Spleen (tissue), 11 donors: ENCODE results near the gene HSBP1L1. TPM values are rescaled to one million over a fixed set of nuclear protein-coding genes. Genes with fewer than 3 reads are reported as not detected.
"Not testable (repeated sequence)": the region's sequence is repeated elsewhere in the genome, so short reads cannot be mapped to it uniquely, and the experiment has no call there.

Experiments used
- DNase-seq: peaks from one replicate; pipeline ENCODE4 v3.0.0-alpha.2; 2020
- H3K27ac ChIP-seq, 8 donors: fragments of 200-600 bp; sonication (generic) in 7 of 8; 1 replicate in 4 of 8; 2 replicates in 4 of 8; pipeline versions ENCODE4 v1.5.0 to v1.8.0; 2016 to 2021; ENCODE audit warnings: inconsistent platforms in 4 of 8, mild to moderate bottlenecking in 4 of 8, moderate library complexity in 1 of 8
- H3K27me3 ChIP-seq, 7 donors: fragments of 200-600 bp; sonication (generic) in 6 of 7; replicated peaks in 1 of 7; 1 replicate in 4 of 7; 2 replicates in 3 of 7; pipeline versions ENCODE4 v1.5.0 to v1.8.0; 2016 to 2021; ENCODE audit warnings: inconsistent platforms in 3 of 7, mild to moderate bottlenecking in 1 of 7
- H3K36me3 ChIP-seq, 6 donors: fragments of 200-600 bp; sonication (generic) in 5 of 6; 1 replicate in 4 of 6; 2 replicates in 2 of 6; pipeline versions ENCODE4 v1.5.0 to v1.8.0; 2016 to 2021; ENCODE audit warnings: inconsistent platforms in 2 of 6
- H3K4me1 ChIP-seq, 6 donors: fragments of 200-600 bp; sonication (generic) in 5 of 6; 1 replicate in 3 of 6; 2 replicates in 3 of 6; pipeline versions ENCODE4 v1.5.0 to v1.8.0; 2016 to 2021; ENCODE audit warnings: inconsistent platforms in 3 of 6
- H3K4me3 ChIP-seq, 8 donors: fragments of 200-600 bp; sonication (generic) in 7 of 8; 1 replicate in 4 of 8; 2 replicates in 4 of 8; pipeline versions ENCODE4 v1.5.0 to v1.8.0; 2016 to 2021; ENCODE audit warnings: inconsistent platforms in 4 of 8, mild to moderate bottlenecking in 4 of 8, moderate library complexity in 2 of 8
- H3K9me3 ChIP-seq, 8 donors: fragments of 200-600 bp; sonication (generic) in 7 of 8; 1 replicate in 4 of 8; 2 replicates in 4 of 8; pipeline versions ENCODE4 v1.5.0 to v1.8.0; 2016 to 2021; ENCODE audit warnings: inconsistent platforms in 4 of 8
- POLR2A ChIP-seq, 3 donors: fragments of 450-650 bp; IDR thresholded peaks; one replicate each; pipeline ENCODE4 v1.5.1; 2017; ENCODE audit warnings: antibody characterized with exemption in 3 of 3, mild to moderate bottlenecking in 1 of 3
- POLR2AphosphoS5 ChIP-seq, 3 donors: sonication (generic); formaldehyde crosslinking; IDR thresholded peaks; one replicate each; pipeline ENCODE4 v1.5.1; 2017; ENCODE audit warnings: antibody characterized with exemption in 3 of 3
- WGBS, 5 donors: extraction: QIAGEN DNeasy Blood & Tissue Kit in 3 of 5; methylation state at CpG; one replicate each; pipeline versions ENCODE4 v1.1.5 to v1.1.7; 2013 to 2018; 5-methylcytosine and 5-hydroxymethylcytosine counted together
- intact Hi-C: fragments of 100-400 bp; cut with DNase I; formaldehyde crosslinking; loops from one replicate; pipeline ENCODE4 v1.15.0; 2023; ENCODE audit warnings: low total_unique reads
- polyA plus RNA-seq, 3 donors: library from polyadenylated mRNA; stranded (reverse); fragments of 200-250 nt; gene quantifications; one replicate each; pipeline ENCODE4 v1.2.1, GENCODE V29; 2013
- total RNA-seq, 7 donors: library from RNA; depleted of rRNA in 3 of 7; stranded (reverse); fragments of >200 nt in 3 of 7; fragmentation: NEBNext Ultra II Directional in 4 of 7; extraction: Animal tissue kit (Norgen Biotek cat#: 25700) in 4 of 7; gene quantifications; one replicate each; pipeline versions ENCODE4 v1.1.0 to v1.2.1, GENCODE V29; 2016 to 2021
- TF ChIP-seq, protein P1 (sequence below), 11 experiments: fragments of 200-600 bp in 7 of 11; fragments of 450-650 bp in 4 of 11; sonication (generic) in 4 of 11; IDR thresholded peaks in 8 of 11; conservative IDR thresholded peaks in 3 of 11; 1 replicate in 7 of 11; 2 replicates in 4 of 11; pipeline versions ENCODE4 v1.4.0 to v1.8.0; 2016 to 2021; ENCODE audit warnings: antibody characterized with exemption in 11 of 11, inconsistent platforms in 4 of 11, mild to moderate bottlenecking in 1 of 11
- donor health status: healthy with polysubstance abuse.
- donor health status: DM: no; HTN: no; CAD: no; lungs with moderate emphysema.
- donor health status: DM: no; HTN: no; CAD: no.
- donor health status: Bipolar disorder and iron deficiency.
- donor health status: healthy.
- donor health status: DM: no; HTN: no; CAD: no.
- donor health status: DM: yes; HTN: yes; CAD: no.

HSBP1L1 gene
- total and polyA plus RNA-seq, 10 donors: 10.0 to 36.4 (median 18.8) TPM

DNA sequence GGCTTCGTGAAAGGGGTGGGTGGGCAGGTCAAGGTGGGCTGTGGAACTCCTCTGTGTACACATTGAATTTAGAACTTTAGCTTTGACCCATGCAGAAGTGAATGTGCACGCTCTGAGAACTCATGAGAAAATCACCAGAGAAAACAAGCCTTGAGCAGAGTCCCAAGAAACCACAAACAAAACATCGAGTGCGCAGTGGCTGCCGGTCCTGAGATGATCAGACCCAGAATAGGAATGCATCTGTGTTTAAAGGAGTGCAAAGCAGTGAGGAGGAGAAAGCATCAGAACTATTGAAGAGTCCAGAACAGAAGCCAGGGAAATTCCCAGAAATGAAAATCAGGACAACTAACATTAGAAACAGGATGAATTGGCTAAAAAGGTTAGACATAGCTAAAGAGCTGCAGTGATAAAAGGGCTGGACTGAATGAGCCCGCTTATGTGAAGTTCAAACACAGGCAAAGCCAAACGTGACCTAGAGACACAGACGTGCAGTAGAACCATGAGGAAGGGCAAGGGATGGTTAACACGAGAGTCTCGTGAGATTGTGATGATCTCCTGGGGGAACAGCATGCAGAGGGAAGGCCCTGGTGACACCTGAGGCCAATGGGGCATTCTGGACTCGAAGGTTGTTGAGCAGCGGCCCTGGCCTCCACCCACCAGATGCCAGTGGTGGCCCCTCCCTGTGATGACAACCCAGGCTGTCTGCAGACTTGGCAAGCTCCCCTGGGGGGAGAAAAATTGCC lies 40.3 kb downstream of the HSBP1L1 start:
- intact Hi-C loops: no loop called here
- no peaks in the 10 kb centered on the region for H3K36me3 ChIP-seq
- H3K27ac ChIP-seq: no peak overlapping the region
- no peak for DNase-seq
- H3K4me1 ChIP-seq: no peaks in the 10 kb centered on the region
- WGBS, 5 donors: 77 to 85% (median 83%) methylated on average over 12 of the region's 12 CpGs
- H3K27me3 ChIP-seq: no peaks in the 10 kb centered on the region
- TF ChIP-seq, protein P1, sequence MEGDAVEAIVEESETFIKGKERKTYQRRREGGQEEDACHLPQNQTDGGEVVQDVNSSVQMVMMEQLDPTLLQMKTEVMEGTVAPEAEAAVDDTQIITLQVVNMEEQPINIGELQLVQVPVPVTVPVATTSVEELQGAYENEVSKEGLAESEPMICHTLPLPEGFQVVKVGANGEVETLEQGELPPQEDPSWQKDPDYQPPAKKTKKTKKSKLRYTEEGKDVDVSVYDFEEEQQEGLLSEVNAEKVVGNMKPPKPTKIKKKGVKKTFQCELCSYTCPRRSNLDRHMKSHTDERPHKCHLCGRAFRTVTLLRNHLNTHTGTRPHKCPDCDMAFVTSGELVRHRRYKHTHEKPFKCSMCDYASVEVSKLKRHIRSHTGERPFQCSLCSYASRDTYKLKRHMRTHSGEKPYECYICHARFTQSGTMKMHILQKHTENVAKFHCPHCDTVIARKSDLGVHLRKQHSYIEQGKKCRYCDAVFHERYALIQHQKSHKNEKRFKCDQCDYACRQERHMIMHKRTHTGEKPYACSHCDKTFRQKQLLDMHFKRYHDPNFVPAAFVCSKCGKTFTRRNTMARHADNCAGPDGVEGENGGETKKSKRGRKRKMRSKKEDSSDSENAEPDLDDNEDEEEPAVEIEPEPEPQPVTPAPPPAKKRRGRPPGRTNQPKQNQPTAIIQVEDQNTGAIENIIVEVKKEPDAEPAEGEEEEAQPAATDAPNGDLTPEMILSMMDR (IDR thresholded peaks at IDR 0.05 in 8 of 11, conservative IDR thresholded peaks at IDR 0.05 in 3 of 11): no peak
- TF ChIP-seq POLR2A (IDR thresholded peaks at IDR 0.05) (no peak), POLR2AphosphoS5 (IDR thresholded peaks at IDR 0.05) (no peak)
- peaks cover 7 to 66% (median 47%) of the 10 kb centered on the region in 8 donors for H3K9me3 ChIP-seq
- no peak overlapping the region for H3K4me3 ChIP-seq

DNA sequence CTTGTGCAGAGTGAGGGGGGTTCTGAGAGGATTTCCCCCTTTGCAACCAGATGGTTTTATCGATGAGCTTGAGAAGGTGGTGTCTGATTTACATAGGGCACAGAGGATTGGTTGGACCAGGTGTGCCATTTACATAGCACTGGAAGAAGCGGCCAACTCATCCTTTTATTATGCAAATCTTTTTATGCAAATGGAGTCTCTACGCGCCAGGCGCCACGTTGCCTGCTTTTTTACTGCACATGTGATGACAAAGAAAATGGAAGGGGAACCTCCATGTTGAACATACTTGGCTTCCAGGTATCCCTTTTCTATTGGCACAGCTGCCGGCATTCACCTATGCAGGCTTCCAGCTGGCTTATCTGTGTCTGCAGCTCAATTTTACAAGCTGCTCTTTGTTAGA lies 42.3 kb downstream of the HSBP1L1 start:
- Histone ChIP-seq H3K36me3 (no peaks in the 10 kb centered on the region), H3K9me3 (peaks cover 0 to 66% (median 47%) of the 10 kb centered on the region in 8 donors), H3K27ac (no peak overlapping the region), H3K27me3 (no peaks in the 10 kb centered on the region), H3K4me1 (no peaks in the 10 kb centered on the region), H3K4me3 (no peak overlapping the region)
- WGBS, 5 donors: 67 to 82% (median 70%) methylated on average over 7 of the region's 7 CpGs
- intact Hi-C loops: no loop called here
- DNase-seq: no peak
- TF ChIP-seq, protein P1 (IDR thresholded peaks at IDR 0.05 in 8 of 11, conservative IDR thresholded peaks at IDR 0.05 in 3 of 11): no peak
- TF ChIP-seq POLR2A (IDR thresholded peaks at IDR 0.05) (no peak), POLR2AphosphoS5 (IDR thresholded peaks at IDR 0.05) (no peak)

DNA sequence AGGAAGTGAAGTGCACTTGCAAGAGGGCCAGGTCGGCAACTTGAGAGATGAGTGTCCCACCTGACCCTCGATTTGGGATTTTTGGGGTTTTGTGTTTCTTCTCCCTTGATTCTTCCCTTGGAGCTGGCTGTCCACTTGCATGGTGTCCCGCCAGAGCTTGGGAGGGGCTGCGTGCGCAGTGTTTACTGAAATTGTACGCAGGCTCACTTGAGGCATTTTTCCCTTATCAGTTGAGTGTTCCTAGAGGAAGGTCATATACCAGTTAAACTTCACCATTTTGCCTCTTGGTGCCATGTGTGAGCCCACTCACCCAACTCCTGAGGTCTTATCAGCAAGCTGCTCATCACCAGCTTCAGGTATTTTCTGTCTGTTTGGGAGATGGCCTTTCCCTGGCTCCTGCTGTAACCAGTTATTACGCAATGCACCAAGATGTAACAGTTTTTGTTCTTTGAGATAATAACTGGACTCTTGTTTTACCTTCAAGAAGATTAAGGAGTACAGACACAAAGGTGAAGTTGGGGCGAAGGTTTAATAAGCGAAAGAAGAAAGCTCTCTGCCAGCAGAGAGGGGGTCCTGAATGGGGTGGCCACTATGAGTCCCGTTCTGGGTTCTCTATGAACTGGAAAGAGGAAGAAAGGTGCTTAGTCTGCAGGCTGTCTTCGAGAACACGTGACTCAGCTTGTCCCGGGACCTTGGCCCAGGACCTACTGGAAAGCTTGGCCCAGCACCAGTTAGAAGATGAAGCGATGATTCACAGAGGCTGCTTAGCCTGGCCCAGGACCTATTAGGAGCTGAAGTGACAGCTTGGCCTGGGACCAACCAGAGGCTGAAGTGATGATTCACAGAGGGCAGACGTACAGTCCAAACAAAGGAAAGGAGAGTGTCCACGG lies 45.5 kb downstream of the HSBP1L1 start:
- Histone ChIP-seq H3K36me3 (no peaks in the 10 kb centered on the region), H3K9me3 (peaks cover 0 to 90% (median 68%) of the 10 kb centered on the region in 8 donors), H3K4me1 (no peaks in the 10 kb centered on the region), H3K4me3 (no peak overlapping the region), H3K27ac (no peak overlapping the region), H3K27me3 (no peaks in the 10 kb centered on the region)
- TF ChIP-seq, protein P1 (IDR thresholded peaks at IDR 0.05 in 8 of 11, conservative IDR thresholded peaks at IDR 0.05 in 3 of 11): no peak
- TF ChIP-seq POLR2AphosphoS5 (IDR thresholded peaks at IDR 0.05) (no peak), POLR2A (IDR thresholded peaks at IDR 0.05) (no peak)
- 83 to 95% (median 90%) methylated on average over 16 of the region's 16 CpGs for WGBS, 5 donors
- DNase-seq: no peak
- intact Hi-C loops: no loop called here

DNA sequence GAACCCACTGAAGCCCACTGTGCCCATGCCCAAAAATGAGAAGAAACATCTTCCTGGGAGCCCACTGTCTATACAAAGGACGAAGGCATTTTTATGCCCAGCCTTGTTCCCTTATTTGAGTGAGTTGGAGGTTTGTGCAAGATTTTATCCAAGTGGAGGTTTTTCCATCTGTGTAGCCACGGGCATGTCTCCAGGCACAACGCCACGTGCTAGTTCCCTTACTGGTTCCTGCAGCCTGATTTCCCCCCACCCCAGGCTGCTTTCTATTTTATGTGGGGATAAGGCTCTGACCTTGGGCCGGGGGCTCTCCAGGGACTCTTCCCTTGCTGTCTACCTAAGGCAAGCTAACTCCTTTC lies 46.1 kb downstream of the HSBP1L1 start:
- H3K36me3 ChIP-seq: no peaks in the 10 kb centered on the region
- peaks cover 0 to 95% (median 71%) of the 10 kb centered on the region in 8 donors for H3K9me3 ChIP-seq
- intact Hi-C loops: no loop called here
- WGBS, 5 donors: 80 to 91% (median 87%) methylated on average over 5 of the region's 5 CpGs
- no peaks in the 10 kb centered on the region for H3K27me3 ChIP-seq
- H3K4me1 ChIP-seq: no peaks in the 10 kb centered on the region
- DNase-seq: no peak
- TF ChIP-seq, protein P1 (IDR thresholded peaks at IDR 0.05 in 8 of 11, conservative IDR thresholded peaks at IDR 0.05 in 3 of 11): no peak
- no peak for TF ChIP-seq POLR2AphosphoS5 (IDR thresholded peaks at IDR 0.05)
- no peak for TF ChIP-seq POLR2A (IDR thresholded peaks at IDR 0.05)
- no peak overlapping the region for H3K27ac ChIP-seq
- H3K4me3 ChIP-seq: no peak overlapping the region

DNA sequence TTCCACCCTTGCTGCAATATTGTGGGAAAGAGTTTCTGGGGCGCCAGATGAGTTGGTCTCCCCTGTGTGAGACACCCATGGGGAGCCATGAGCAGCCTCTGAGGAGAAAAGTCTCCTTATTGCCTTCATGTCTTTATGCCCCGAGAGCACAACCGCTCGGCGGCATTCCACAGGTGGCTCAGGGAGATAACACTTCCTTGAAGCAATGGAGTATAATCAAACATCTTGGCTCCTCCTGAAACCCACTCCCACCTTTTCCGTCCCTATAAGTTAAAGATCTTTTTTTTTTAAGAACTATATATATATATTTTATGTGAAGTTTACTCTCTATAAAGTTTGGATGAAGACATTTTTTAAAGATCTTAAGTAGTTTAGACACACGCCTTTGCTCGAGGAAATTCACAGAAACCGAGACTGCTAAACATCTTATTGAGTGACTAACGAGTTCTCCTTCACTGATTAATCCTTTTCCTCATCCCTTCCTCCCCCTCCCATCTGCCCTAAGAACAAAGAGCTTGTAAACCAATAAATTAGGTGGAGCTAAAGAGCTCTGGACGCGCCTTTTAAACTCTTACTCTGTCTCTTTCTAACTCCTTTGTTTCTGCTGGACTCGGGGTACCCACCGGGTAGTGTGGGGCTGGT lies 47.2 kb downstream of the HSBP1L1 start:
- intact Hi-C loops, DNase-seq, H3K27me3 ChIP-seq, H3K27ac ChIP-seq, H3K4me3 ChIP-seq, H3K36me3 ChIP-seq, H3K4me1 ChIP-seq: not testable (repeated sequence)
- peaks cover 0 to 86% (median 71%) of the 10 kb centered on the region in 8 donors for H3K9me3 ChIP-seq
- WGBS, 5 donors: 92 to 95% (median 94%) methylated on average over 14 of the region's 14 CpGs
